Activated CD4-positive, alpha-beta T cell treated with anti-CD3 and anti-CD28 coated beads, Interleukin-2, amount 10 ng/mL, durations not matched to agents 24 days and 14 days (primary cell): ENCODE data around the gene CPLX3. TPM values are rescaled to one million over a fixed set of nuclear protein-coding genes. Genes with fewer than 3 reads are reported as not detected.
"Not testable (repeated sequence)": the region's sequence is repeated elsewhere in the genome, so short reads cannot be mapped to it uniquely, and the experiment has no call there.

Experiments
- DNase-seq: peaks from one replicate; pipeline ENCODE4 v3.0.0; 2022
- H3K27ac Mint-ChIP-seq: one replicate; pipeline ENCODE4 v1.8.0; 2022; ENCODE audit warnings: mild to moderate bottlenecking, mixed read lengths
- H3K27me3 Mint-ChIP-seq: one replicate; pipeline ENCODE4 v1.8.0; 2022; ENCODE audit warnings: mixed read lengths
- H3K36me3 Mint-ChIP-seq: one replicate; pipeline ENCODE4 v1.8.0; 2022; ENCODE audit warnings: low read depth, mild to moderate bottlenecking, mixed read lengths
- H3K4me1 Mint-ChIP-seq: one replicate; pipeline ENCODE4 v1.8.0; 2021; ENCODE audit warnings: mixed read lengths
- H3K4me3 Mint-ChIP-seq: one replicate; pipeline ENCODE4 v1.8.0; 2022; ENCODE audit warnings: mild to moderate bottlenecking, moderate library complexity, mixed read lengths
- H3K9me3 Mint-ChIP-seq: one replicate; pipeline ENCODE4 v1.8.0; 2021; ENCODE audit warnings: mixed read lengths
- intact Hi-C: fragments of 100-400 bp; cut with micrococcal nuclease; formaldehyde crosslinking; loops from one replicate; pipeline ENCODE4 v1.15.1; 2023
- total RNA-seq: library from RNA; stranded (reverse); gene quantifications from 2 replicates; pipeline ENCODE4 v1.2.3, GENCODE V29; 2022

Gene CPLX3
- total RNA-seq, 1 donor from 2014 or later: 0.09 TPM

GRCh38 chr15:74784426-74785193 lies 41.8 kb upstream of the CPLX3 start:
- H3K4me1 Mint-ChIP-seq: peaks cover 63% of the 10 kb centered on the region
- H3K9me3 Mint-ChIP-seq: no peaks in the 10 kb centered on the region
- H3K27me3 Mint-ChIP-seq: no peaks in the 10 kb centered on the region
- intact Hi-C loops: loop anchor here (5.0 to 10.0 kb wide), 8 partner anchors 167 to 840 kb away; partner anchors contain the start of genes C15orf39, CLK3, RPP25 and SIN3A
- peak overlapping the region; percentile 98 for H3K27ac Mint-ChIP-seq
- peaks cover 58% of the 10 kb centered on the region for H3K36me3 Mint-ChIP-seq
- peak; percentile 70 for DNase-seq
- H3K4me3 Mint-ChIP-seq: peak overlapping the region; percentile 96

DNA sequence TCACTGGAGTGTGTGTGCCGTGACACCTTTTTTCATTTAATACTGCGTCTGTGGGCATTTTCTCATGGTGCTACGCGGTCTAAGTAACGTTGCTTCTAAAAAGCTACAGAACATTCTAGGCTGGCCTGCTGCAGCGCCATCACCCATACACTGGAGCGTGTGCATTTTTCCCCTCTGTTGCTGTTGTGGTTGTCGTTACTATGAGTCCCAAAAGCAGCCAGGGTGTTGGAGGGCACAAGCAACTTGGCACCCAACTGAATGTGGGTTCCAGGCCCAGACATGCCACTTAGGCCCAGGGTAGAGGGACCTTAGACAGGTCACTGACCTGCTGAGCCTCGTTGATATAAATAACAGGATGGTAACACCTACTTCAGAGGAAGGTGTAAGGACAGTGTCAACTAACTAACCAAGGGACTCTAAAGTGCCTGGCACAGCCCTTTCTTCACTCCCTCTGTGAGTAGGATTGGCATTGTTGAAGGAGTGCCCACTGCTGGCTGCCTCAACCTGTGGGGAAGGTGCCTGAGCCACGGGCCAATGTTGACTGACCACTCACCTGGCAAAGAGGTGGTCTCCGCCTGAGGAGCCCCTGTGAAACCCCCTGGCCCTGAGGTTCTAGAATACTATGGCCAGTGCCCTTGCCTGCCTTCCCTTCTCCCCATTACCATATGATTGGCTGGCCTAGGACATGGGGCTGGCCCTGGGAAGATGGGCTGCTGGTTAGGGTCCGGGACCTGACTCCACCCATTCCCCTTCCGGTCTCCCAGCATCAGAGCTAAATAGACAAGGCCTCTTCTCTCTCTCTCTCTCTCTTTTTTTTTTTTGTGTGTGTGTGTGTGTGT lies 41.0 kb upstream of the CPLX3 start:
- DNase-seq: peak; percentile 88
- no peaks in the 10 kb centered on the region for H3K9me3 Mint-ChIP-seq
- peaks cover 61% of the 10 kb centered on the region for H3K4me1 Mint-ChIP-seq
- H3K36me3 Mint-ChIP-seq: peaks cover 62% of the 10 kb centered on the region
- intact Hi-C loops: loop anchor here (2.0 to 10.0 kb wide), 8 partner anchors 15 to 839 kb away; partner anchors contain the start of genes C15orf39, COX5A, RPP25 and SIN3A
- H3K4me3 Mint-ChIP-seq: peak overlapping the region; percentile 96
- peak overlapping the region; percentile 98 for H3K27ac Mint-ChIP-seq
- no peaks in the 10 kb centered on the region for H3K27me3 Mint-ChIP-seq

- Mint-ChIP-seq H3K4me3 (peak overlapping the region; percentile 96), H3K36me3 (peaks cover 63% of the 10 kb centered on the region), H3K4me1 (peaks cover 61% of the 10 kb centered on the region), H3K27ac (peak overlapping the region; percentile 98)
- H3K27me3 Mint-ChIP-seq, H3K9me3 Mint-ChIP-seq, DNase-seq: not testable (repeated sequence)
- intact Hi-C loops: loop anchor here (2.0 to 10.0 kb wide), 8 partner anchors 15 to 839 kb away; partner anchors contain the start of genes C15orf39, COX5A, RPP25 and SIN3A
Observed at GRCh38 chr15:74786081-74786480, 40.3 kb upstream of the CPLX3 start.

DNA sequence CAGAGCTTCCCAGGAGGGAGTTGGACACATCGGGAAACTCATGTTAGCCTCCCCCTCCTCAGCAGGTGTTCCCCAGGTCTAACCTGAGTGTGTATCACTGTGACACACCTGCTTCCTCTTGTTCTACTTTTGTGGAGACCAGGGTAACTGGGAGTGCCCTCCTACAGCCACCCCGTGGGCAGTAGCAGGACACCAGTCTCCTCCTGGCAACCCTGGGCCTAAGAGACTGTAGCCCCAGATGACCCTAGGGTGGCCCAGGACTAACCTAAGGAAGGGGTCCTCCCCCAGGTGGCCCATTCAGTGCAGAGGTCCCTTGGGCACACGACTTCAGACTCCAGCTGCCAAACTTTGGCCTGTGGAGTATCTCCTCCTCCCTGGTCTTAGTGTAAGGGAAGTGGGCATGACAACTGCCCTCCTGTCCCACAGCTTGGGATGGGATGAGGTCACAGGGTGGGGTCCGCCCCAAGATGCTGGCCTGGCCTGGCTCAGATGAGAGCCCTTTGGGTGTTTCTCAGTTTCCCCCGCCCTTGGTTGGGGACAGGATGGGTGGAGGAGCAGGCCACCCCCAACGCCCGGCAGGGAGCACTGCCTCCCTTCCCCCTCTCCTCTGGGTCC lies 39.8 kb upstream of the CPLX3 start:
- Mint-ChIP-seq H3K4me3 (peak overlapping the region; percentile 96), H3K27me3 (no peaks in the 10 kb centered on the region), H3K4me1 (peaks cover 62% of the 10 kb centered on the region), H3K9me3 (no peaks in the 10 kb centered on the region), H3K36me3 (peaks cover 66% of the 10 kb centered on the region), H3K27ac (peak overlapping the region; percentile 99)
- peak; percentile 78 for DNase-seq
- intact Hi-C loops: loop anchor here (2.0 to 10.0 kb wide), 8 partner anchors 16 to 838 kb away; partner anchors contain the start of genes C15orf39, COX5A, RPP25 and SIN3A

GRCh38 chr15:74787251-74788041 lies 39.0 kb upstream of the CPLX3 start:
- H3K9me3 Mint-ChIP-seq: no peaks in the 10 kb centered on the region
- H3K27ac Mint-ChIP-seq: peak overlapping the region; percentile 99
- H3K36me3 Mint-ChIP-seq: peaks cover 72% of the 10 kb centered on the region

DNA sequence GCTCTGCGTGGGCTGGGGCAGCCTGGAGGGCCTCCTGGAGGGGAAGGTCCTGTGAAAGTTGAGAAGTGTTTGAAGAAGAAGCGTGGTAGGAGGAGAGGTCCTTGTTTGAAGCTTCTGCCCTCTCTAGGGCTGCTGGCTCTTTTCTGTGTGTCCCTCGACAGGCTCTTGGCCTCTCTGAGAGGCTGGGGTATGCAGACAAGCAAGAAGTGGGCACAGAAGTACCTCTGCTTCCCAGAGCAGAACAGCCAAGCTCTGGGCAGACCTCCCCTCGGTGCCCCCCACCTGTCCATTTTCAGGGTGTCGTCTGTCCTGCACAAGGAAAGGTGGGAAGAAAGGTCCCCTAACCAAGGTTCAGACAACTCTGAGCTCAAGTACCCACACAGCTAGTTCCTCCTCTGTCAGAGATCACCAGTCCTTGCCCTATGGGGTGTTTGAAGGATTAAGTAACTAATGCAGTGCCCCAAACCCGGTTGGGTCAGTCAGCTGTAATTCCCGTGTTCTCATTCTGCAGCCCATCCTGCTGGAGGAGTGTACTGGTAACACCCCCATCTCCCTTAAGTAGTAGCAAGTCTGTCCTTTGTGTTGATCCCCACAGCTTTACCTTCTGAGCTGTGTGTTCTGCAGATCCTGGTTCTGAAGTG lies 38.3 kb upstream of the CPLX3 start:
- no peak for DNase-seq
- intact Hi-C loops: loop anchor here (1.0 to 10.0 kb wide), 9 partner anchors 8 to 837 kb away; partner anchors contain the start of genes C15orf39, RPP25, SIN3A and SNUPN
- Mint-ChIP-seq H3K4me3 (peak overlapping the region; percentile 96), H3K9me3 (no peaks in the 10 kb centered on the region), H3K27me3 (no peaks in the 10 kb centered on the region), H3K4me1 (peaks cover 71% of the 10 kb centered on the region), H3K27ac (peak overlapping the region; percentile 99), H3K36me3 (peaks cover 67% of the 10 kb centered on the region)

More at GRCh38 chr15:74787251-74788041, 39.0 kb upstream of the CPLX3 start:
- peak; percentile 97 for DNase-seq
- intact Hi-C loops: loop anchor here (1.0 to 10.0 kb wide), 11 partner anchors 9 to 837 kb away; partner anchors contain the start of genes C15orf39, COX5A, RPP25 and SIN3A
- Mint-ChIP-seq H3K27me3 (no peaks in the 10 kb centered on the region), H3K4me3 (peak overlapping the region; percentile 96), H3K4me1 (peaks cover 68% of the 10 kb centered on the region)

DNA sequence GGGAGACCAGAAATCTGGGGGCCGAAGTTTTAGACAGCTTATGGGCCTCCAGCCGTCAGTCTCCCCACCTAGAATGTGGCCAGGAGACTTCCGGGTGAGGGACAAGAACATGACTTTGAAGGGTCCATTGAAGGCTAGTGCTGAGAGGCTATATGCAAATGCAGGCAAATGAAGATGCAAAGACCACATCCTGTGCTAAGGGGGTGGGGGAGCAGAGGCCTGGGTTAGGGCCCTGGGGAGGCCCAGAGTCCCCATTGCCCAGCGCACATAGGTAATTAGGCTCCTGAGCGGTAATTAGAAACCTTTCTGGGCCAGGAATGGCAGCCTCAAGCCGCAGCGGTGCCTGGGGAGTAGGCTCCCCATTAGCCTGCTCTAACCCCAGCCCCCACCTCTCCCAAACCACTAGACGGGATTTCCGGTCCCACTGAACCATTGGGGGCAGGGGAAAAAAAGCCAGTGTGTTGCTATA lies 37.7 kb upstream of the CPLX3 start:
- peaks cover 61% of the 10 kb centered on the region for H3K36me3 Mint-ChIP-seq
- H3K4me1 Mint-ChIP-seq: peaks cover 74% of the 10 kb centered on the region
- H3K4me3 Mint-ChIP-seq: peak overlapping the region; percentile 96
- peak overlapping the region; percentile 99 for H3K27ac Mint-ChIP-seq
- H3K27me3 Mint-ChIP-seq: no peaks in the 10 kb centered on the region
- H3K9me3 Mint-ChIP-seq: no peaks in the 10 kb centered on the region
- intact Hi-C loops: loop anchor here (1.0 to 10.0 kb wide), 9 partner anchors 8 to 836 kb away; partner anchors contain the start of genes C15orf39, RPP25, SIN3A and SNUPN
- DNase-seq: peak; percentile 91

- intact Hi-C loops: loop anchor here (5.0 to 10.0 kb wide), 6 partner anchors 168 to 836 kb away; partner anchors contain the start of genes C15orf39, RPP25, SIN3A and SNUPN
- H3K9me3 Mint-ChIP-seq: no peaks in the 10 kb centered on the region
- H3K4me3 Mint-ChIP-seq: peak overlapping the region; percentile 96
- peaks cover 74% of the 10 kb centered on the region for H3K4me1 Mint-ChIP-seq
- no peaks in the 10 kb centered on the region for H3K27me3 Mint-ChIP-seq
- peak overlapping the region; percentile 99 for H3K27ac Mint-ChIP-seq
- peak; percentile 81 for DNase-seq
- peaks cover 57% of the 10 kb centered on the region for H3K36me3 Mint-ChIP-seq
Observed at GRCh38 chr15:74789171-74789631, 37.2 kb upstream of the CPLX3 start.

GRCh38 chr15:74789741-74790079 lies 36.7 kb upstream of the CPLX3 start:
- Mint-ChIP-seq H3K27me3 (no peaks in the 10 kb centered on the region), H3K4me3 (peak overlapping the region; percentile 96)

GRCh38 chr15:74790080-74790916 lies 36.1 kb upstream of the CPLX3 start:
- peak overlapping the region; percentile 99 for H3K27ac Mint-ChIP-seq
- peaks cover 49% of the 10 kb centered on the region for H3K36me3 Mint-ChIP-seq
- intact Hi-C loops: no loop called here
- H3K4me1 Mint-ChIP-seq: peaks cover 76% of the 10 kb centered on the region
- peak; percentile 75 for DNase-seq
- H3K27me3 Mint-ChIP-seq: no peaks in the 10 kb centered on the region
- H3K9me3 Mint-ChIP-seq: no peaks in the 10 kb centered on the region
- peak overlapping the region; percentile 96 for H3K4me3 Mint-ChIP-seq

More at GRCh38 chr15:74789741-74790079, 36.7 kb upstream of the CPLX3 start:
- DNase-seq: peak; percentile 74
- Mint-ChIP-seq H3K4me1 (peaks cover 75% of the 10 kb centered on the region), H3K36me3 (peaks cover 52% of the 10 kb centered on the region), H3K27ac (peak overlapping the region; percentile 99), H3K9me3 (no peaks in the 10 kb centered on the region)
- intact Hi-C loops: loop anchor here (5.0 to 10.0 kb wide), 6 partner anchors 168 to 835 kb away; partner anchors contain the start of genes C15orf39, RPP25, SIN3A and SNUPN

DNA sequence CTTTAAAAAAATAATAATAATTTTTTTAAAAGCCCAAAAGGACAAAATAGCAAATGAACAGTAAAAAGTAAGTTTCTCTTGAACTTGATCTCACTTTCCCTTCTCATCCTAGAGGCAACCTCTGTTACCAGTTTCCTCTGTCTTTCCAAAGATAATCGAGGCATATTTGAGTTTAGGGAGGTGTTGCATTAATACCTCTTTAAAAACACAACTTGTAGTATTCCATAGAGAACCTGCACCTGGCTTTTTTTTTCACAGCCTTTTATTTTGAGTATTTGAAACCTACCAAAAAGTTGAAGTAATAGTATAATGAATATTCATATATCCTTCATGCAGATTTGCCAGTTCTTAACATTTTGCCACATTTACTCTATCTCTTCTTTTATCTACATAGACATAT lies 35.4 kb upstream of the CPLX3 start:
- intact Hi-C loops: no loop called here
- Mint-ChIP-seq H3K27ac (peak overlapping the region; percentile 83), H3K9me3 (no peaks in the 10 kb centered on the region), H3K4me1 (peaks cover 76% of the 10 kb centered on the region), H3K27me3 (no peaks in the 10 kb centered on the region), H3K4me3 (peak overlapping the region; percentile 96), H3K36me3 (peaks cover 44% of the 10 kb centered on the region)
- no peak for DNase-seq
